T-cell (primary cell): ENCODE data around the gene MRAS. TPM values are rescaled to one million over a fixed set of nuclear protein-coding genes. Genes with fewer than 3 reads are reported as not detected.
"Not testable (repeated sequence)": the region's sequence is repeated elsewhere in the genome, so short reads cannot be mapped to it uniquely, and the experiment has no call there.

Source experiments
- ATAC-seq, 4 experiments: fragments of 200-7000 bp in 3 of 4; fragments of 150-1000 bp in 1 of 4; cut with Tn5 transposase; replicated peaks in 1 of 4; 1 replicate in 3 of 4; 2 replicates in 1 of 4; pipeline ENCODE4 v1.10.0; 2021; ENCODE audit warnings: moderate library complexity in 3 of 4, mild to moderate bottlenecking in 2 of 4, moderate number of reproducible peaks in 1 of 4
- CTCF ChIA-PET, 2 donors: fragments of 300-600 bp; sonication (Branson Sonifier 250); formaldehyde crosslinking; loops; one replicate each; lab custom pipeline; 2022; ENCODE audit warnings: antibody characterized with exemption in 2 of 2; lab: Charles Lee
- POLR2A ChIA-PET, 2 donors: fragments of 300-600 bp; sonication (Branson Sonifier 250); formaldehyde crosslinking; loops; one replicate each; lab custom pipeline; 2022; ENCODE audit warnings: antibody characterized with exemption in 2 of 2; lab: Charles Lee
- DNase-seq, 35 experiments: peaks; one replicate each; pipeline versions ENCODE4 v3.0.0 to v3.0.0-alpha.2; 2013 to 2023
- H3K27ac ChIP-seq: one replicate; pipeline ENCODE4 v1.5.1; 2013; ENCODE audit warnings: low read length
- H3K27me3 ChIP-seq, 2 experiments: replicated peaks in 1 of 2; 1 replicate in 1 of 2; 2 replicates in 1 of 2; pipeline versions ENCODE4 v1.6.1 to v1.7.0; 2013; ENCODE audit warnings: low read length in 1 of 2, mixed read lengths in 1 of 2; ENCODE audit not compliant: control insufficient read depth in 2 of 2, insufficient read depth in 2 of 2; ENCODE audit errors: extremely low read depth in 1 of 2
- H3K36me3 ChIP-seq, 2 donors: 1 replicate in 1 of 2; 2 replicates in 1 of 2; pipeline versions ENCODE4 v1.6.1 to v1.7.0; 2013; ENCODE audit warnings: low read length in 1 of 2; ENCODE audit not compliant: control insufficient read depth in 2 of 2, insufficient read depth in 1 of 2; ENCODE audit errors: extremely low read depth in 1 of 2
- H3K4me1 ChIP-seq, 2 experiments: 1 replicate in 1 of 2; 2 replicates in 1 of 2; pipeline versions ENCODE4 v1.6.1 to v1.7.0; 2013; ENCODE audit warnings: low read length in 2 of 2, mixed read lengths in 1 of 2; ENCODE audit not compliant: insufficient read depth in 2 of 2, control insufficient read depth in 1 of 2; ENCODE audit errors: extremely low read depth in 1 of 2
- H3K4me3 ChIP-seq, 2 donors: 1 replicate in 1 of 2; 2 replicates in 1 of 2; pipeline versions ENCODE4 v1.5.1 to v1.7.0; 2013; ENCODE audit warnings: mild to moderate bottlenecking in 2 of 2, low read length in 1 of 2, moderate library complexity in 1 of 2; ENCODE audit not compliant: control insufficient read depth in 1 of 2; ENCODE audit errors: extremely low read depth in 1 of 2
- H3K9me3 ChIP-seq: 2 replicates; pipeline ENCODE4 v1.7.0; 2013
- H3K27ac Mint-ChIP-seq, 2 donors: one replicate each; pipeline ENCODE4 v1.8.0; 2020 to 2021; ENCODE audit warnings: mild to moderate bottlenecking in 2 of 2, mixed read lengths in 2 of 2
- H3K27me3 Mint-ChIP-seq, 2 donors: one replicate each; pipeline ENCODE4 v1.8.0; 2021 to 2022; ENCODE audit warnings: mixed read lengths in 2 of 2
- H3K36me3 Mint-ChIP-seq: one replicate; pipeline ENCODE4 v1.8.0; 2021; ENCODE audit warnings: mixed read lengths
- H3K4me1 Mint-ChIP-seq, 3 donors: one replicate each; pipeline ENCODE4 v1.8.0; 2020 to 2022; ENCODE audit warnings: mixed read lengths in 3 of 3, mild to moderate bottlenecking in 1 of 3
- H3K4me3 Mint-ChIP-seq, 3 donors: one replicate each; pipeline ENCODE4 v1.8.0; 2020 to 2022; ENCODE audit warnings: mild to moderate bottlenecking in 3 of 3, mixed read lengths in 3 of 3, moderate library complexity in 3 of 3
- H3K9me3 Mint-ChIP-seq, 3 donors: one replicate each; pipeline ENCODE4 v1.8.0; 2020 to 2022; ENCODE audit warnings: mixed read lengths in 3 of 3
- WGBS: methylation state at CpG from one replicate; pipeline ENCODE4 v1.1.5; 2013; ENCODE audit warnings: missing lambda C conversion rate; ENCODE audit not compliant: insufficient coverage; 5-methylcytosine and 5-hydroxymethylcytosine counted together
- total RNA-seq, 35 experiments: library from RNA in 6 of 35; stranded (reverse) in 6 of 35; fragments of 120-200 nt in 1 of 35; gene quantifications; one replicate each; pipeline versions ENCODE4 v1.2.1 to v1.2.4 and lab custom pipeline; 2013 to 2026

The MRAS gene
- total RNA-seq, 5 donors from 2014 or later (not counting 1 experiment from before 2014, with no cell fraction given), result 0.28 to 0.49 (median 0.42) TPM; not detected in 1

DNA sequence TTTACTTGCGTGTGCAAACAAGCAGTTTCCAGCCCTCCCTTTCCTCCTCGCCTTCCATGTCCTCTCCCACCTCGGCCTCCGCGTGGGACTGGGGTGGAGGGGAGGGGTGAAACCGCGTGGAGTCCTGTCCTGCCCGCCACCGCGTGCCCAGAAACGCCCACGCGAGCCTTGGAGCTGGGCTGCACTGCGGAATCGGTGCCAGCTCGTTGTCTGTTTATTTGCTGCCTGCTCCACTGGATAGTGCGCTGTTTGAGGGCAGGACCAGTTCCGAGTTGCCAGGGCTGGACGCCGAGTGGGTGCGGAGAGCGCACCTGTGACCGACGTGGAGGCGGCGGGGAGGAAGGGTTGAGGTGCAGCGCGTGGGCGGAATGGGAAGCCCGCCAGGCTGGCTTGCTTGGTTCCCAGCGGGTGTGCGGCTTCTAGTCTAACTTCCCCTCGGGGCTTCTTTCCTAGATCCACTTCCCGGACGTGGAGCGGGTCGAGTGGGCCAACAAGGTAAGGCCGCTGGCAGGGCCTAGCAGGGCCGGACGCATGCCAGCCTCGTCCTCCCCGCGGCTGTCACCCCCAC lies 103.3 kb downstream of the MRAS start:
- CTCF ChIA-PET, result no interaction called here
- Histone ChIP-seq H3K4me3 (no peak overlapping the region), H3K36me3 (no peaks in the 10 kb centered on the region), H3K27ac (no peak overlapping the region), H3K27me3 (peaks cover 0 to 13% of the 10 kb centered on the region in 2 experiments), H3K9me3 (no peaks in the 10 kb centered on the region), H3K4me1 (peaks cover 0 to 8% of the 10 kb centered on the region in 2 experiments)
- no peaks in the 10 kb centered on the region for H3K9me3 Mint-ChIP-seq
- peaks cover 2 to 6% of the 10 kb centered on the region in 2 donors for H3K27me3 Mint-ChIP-seq
- ATAC-seq (no peak), DNase-seq (no peak)
- H3K36me3 Mint-ChIP-seq, result no peaks in the 10 kb centered on the region
- H3K4me1 Mint-ChIP-seq, result peaks cover 0 to 9% (median 6%) of the 10 kb centered on the region in 3 donors
- H3K27ac Mint-ChIP-seq, result no peak overlapping the region
- no peak overlapping the region for H3K4me3 Mint-ChIP-seq
- WGBS, result 90% methylated on average over 30 of the region's 43 CpGs
- POLR2A ChIA-PET, result no interaction called here

DNA sequence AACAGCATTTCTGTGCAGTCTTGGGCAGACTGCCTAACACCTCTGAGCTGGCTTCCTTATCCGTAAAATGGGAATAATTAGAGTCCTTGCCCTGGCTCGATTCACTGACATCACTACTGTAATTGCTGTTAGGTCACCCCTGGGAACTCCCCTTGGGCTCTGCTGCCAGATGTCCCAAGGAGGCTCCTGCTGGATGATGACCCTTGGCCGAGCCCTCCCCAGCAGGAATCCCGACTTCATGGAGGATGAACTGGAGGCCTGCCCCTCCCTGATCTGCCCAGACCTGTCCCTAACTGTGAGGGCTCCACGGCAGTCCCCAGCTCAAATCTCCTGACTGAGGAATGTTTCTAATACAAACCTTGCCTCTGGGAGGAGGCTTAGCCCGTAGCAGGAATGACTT lies 104.1 kb downstream of the MRAS start:
- POLR2A ChIA-PET, result no interaction called here
- WGBS, result 80% methylated on average over 4 of the region's 6 CpGs

DNA sequence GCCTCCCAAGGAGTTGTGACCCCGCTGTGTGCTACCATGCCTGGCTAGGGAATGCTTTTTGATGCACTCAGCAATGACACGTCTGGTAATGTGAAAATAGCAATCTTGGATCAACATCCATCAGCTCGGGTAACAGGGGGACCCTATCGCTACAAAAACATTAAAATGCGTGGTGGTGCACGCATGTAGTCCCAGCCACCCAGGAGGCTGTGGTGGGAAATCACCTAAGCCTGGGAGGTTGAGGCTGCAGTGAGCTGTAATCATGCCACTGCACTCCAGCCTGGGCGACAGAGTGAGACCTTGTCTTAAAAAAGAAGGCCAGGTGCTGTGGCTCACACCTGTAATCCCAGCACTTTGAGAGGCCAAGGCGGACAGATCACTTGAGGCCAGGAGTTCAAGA lies 105.6 kb downstream of the MRAS start:
- H3K4me3 Mint-ChIP-seq, ATAC-seq, H3K4me3 ChIP-seq, DNase-seq, H3K36me3 ChIP-seq, H3K4me1 ChIP-seq, H3K9me3 Mint-ChIP-seq, H3K27ac ChIP-seq, CTCF ChIA-PET, H3K36me3 Mint-ChIP-seq, H3K27ac Mint-ChIP-seq, H3K27me3 Mint-ChIP-seq, POLR2A ChIA-PET, H3K9me3 ChIP-seq: not testable (repeated sequence)
- H3K4me1 Mint-ChIP-seq, result peaks cover 0 to 11% (median 6%) of the 10 kb centered on the region in 3 donors
- 76% methylated on average over 7 of the region's 8 CpGs for WGBS
- H3K27me3 ChIP-seq, result peaks cover 0 to 15% of the 10 kb centered on the region in 2 experiments

More for the DNA sequence above, 104.1 kb downstream of the MRAS start:
- DNase-seq, result no peak
- Histone ChIP-seq H3K36me3 (no peaks in the 10 kb centered on the region), H3K27me3 (peaks cover 0 to 15% of the 10 kb centered on the region in 2 experiments), H3K9me3 (no peaks in the 10 kb centered on the region), H3K27ac (no peak overlapping the region), H3K4me1 (peaks cover 0 to 8% of the 10 kb centered on the region in 2 experiments), H3K4me3 (no peak overlapping the region)
- peaks cover 0 to 11% (median 6%) of the 10 kb centered on the region in 3 donors for H3K4me1 Mint-ChIP-seq
- peaks cover 2 to 6% of the 10 kb centered on the region in 2 donors for H3K27me3 Mint-ChIP-seq
- H3K27ac Mint-ChIP-seq, result no peak overlapping the region
- no peak overlapping the region for H3K4me3 Mint-ChIP-seq
- no peaks in the 10 kb centered on the region for H3K9me3 Mint-ChIP-seq
- no peaks in the 10 kb centered on the region for H3K36me3 Mint-ChIP-seq
- CTCF ChIA-PET, result no interaction called here
- no peak for ATAC-seq

Other genes starting within 250 kb of the MRAS start
- gene DZIP1L, start 233.0 kb upstream of the MRAS start, total RNA-seq, result not detected
- not detected for gene A4GNT, start 216.2 kb upstream of the MRAS start, total RNA-seq
- gene DBR1, start 173.7 kb upstream of the MRAS start, total RNA-seq, result 10 to 100 TPM; 13.1 to 32.2 (median 27.2) TPM
- gene ARMC8, start 161.3 kb upstream of the MRAS start, total RNA-seq, result 10 to 100 TPM; 55.0 to 79.8 (median 58.6) TPM
- gene NME9, start 18.7 kb upstream of the MRAS start, total RNA-seq, result 1 to 10 TPM in 1 of 5 donors, under 1 TPM in 4; 0.51 to 1.3 (median 0.88) TPM
- gene ESYT3, start 86.0 kb downstream of the MRAS start, total RNA-seq, result under 1 TPM in 2 of 5 donors, not detected in 3; 0.10 to 0.20 TPM
- 10 to 100 TPM; 14.5 to 23.4 (median 21.7) TPM for gene CEP70, start 245.7 kb downstream of the MRAS start, total RNA-seq